ENCODE data around the gene POU2F1.

DNA sequence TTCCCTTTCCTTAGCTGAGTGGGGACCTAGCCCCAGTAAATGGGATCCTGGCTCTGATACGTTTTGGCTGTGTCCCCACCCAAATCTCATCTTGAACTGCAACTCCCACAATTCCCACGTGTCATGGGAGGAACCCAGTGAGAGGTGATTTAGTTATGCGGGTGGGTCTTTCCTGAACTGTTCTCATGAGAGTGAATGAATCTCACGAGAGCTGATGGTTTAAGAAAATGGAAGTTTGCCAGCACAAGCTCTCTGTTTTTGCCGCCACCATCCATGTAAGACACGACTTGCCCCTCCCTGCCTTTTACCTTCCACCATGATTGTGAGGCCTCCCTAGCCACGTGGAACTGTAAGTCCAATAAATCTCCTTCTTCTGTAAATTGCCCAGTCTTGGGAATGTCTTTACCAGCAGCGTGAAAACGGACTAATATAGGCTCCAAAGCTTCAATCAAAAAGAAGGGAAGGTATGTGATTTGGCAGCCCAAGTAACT is 29.9 kb upstream of the POU2F1 start:
- no peak for TF ChIP-seq RAD21 (conservative IDR thresholded peaks at IDR 0.05 in 1 of 2, IDR thresholded peaks at IDR 0.05 in 1 of 2)
- TF ChIP-seq, protein P1, sequence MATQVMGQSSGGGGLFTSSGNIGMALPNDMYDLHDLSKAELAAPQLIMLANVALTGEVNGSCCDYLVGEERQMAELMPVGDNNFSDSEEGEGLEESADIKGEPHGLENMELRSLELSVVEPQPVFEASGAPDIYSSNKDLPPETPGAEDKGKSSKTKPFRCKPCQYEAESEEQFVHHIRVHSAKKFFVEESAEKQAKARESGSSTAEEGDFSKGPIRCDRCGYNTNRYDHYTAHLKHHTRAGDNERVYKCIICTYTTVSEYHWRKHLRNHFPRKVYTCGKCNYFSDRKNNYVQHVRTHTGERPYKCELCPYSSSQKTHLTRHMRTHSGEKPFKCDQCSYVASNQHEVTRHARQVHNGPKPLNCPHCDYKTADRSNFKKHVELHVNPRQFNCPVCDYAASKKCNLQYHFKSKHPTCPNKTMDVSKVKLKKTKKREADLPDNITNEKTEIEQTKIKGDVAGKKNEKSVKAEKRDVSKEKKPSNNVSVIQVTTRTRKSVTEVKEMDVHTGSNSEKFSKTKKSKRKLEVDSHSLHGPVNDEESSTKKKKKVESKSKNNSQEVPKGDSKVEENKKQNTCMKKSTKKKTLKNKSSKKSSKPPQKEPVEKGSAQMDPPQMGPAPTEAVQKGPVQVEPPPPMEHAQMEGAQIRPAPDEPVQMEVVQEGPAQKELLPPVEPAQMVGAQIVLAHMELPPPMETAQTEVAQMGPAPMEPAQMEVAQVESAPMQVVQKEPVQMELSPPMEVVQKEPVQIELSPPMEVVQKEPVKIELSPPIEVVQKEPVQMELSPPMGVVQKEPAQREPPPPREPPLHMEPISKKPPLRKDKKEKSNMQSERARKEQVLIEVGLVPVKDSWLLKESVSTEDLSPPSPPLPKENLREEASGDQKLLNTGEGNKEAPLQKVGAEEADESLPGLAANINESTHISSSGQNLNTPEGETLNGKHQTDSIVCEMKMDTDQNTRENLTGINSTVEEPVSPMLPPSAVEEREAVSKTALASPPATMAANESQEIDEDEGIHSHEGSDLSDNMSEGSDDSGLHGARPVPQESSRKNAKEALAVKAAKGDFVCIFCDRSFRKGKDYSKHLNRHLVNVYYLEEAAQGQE (IDR thresholded peaks at IDR 0.05) = no peak

Measured in A549 (cell line).